ENCODE measurements around the gene PLXNB1. TPM values are rescaled to one million over a fixed set of nuclear protein-coding genes. Genes with fewer than 3 reads are reported as not detected.
A peak's percentile ranks its signal among the peaks of the same experiment; 100 is the strongest.

The PLXNB1 gene
- total RNA-seq, 1 experiment from 2014 or later = 101 TPM

GRCh38 chr3:48429317-48429959 lies 448 bp downstream of the PLXNB1 start:
- H3K4me3 Mint-ChIP-seq (ENCODE audit: unreplicated experiment) = peak overlapping the region; percentile 99
- TF ChIP-seq CTCF (IDR thresholded peaks at IDR 0.05; ENCODE audit: unreplicated experiment) = no peak
- DNase-seq (ENCODE audit: unreplicated experiment) = peak; percentile 69
- ChIA-PET CTCF (interaction anchor here (0.7 to 4.3 kb wide), 3 partner anchors 28 to 133 kb away, joined by 3 to 31 read pairs (median 3); no protein-coding TSS in a partner anchor), POLR2A (interaction anchor here (0.6 to 20.2 kb wide), 18 partner anchors 11 to 266 kb away, joined by 3 to 749 read pairs (median 3); partner anchors contain the start of genes ATRIP, CCDC51, PFKFB4 and SLC26A6)
- H3K36me3 Mint-ChIP-seq (ENCODE audit: insufficient read depth, unreplicated experiment) = peaks cover 49% of the 10 kb centered on the region
- BruUV-seq (replicated peaks) = no TSS peak
- H3K4me1 Mint-ChIP-seq (ENCODE audit: insufficient read depth, unreplicated experiment) = peaks cover 71% of the 10 kb centered on the region
- H3K27me3 Mint-ChIP-seq (ENCODE audit: insufficient read depth, unreplicated experiment) = no peaks in the 10 kb centered on the region
- H3K9me3 Mint-ChIP-seq (ENCODE audit: unreplicated experiment) = no peaks in the 10 kb centered on the region
- H3K27ac Mint-ChIP-seq (ENCODE audit: low read depth, unreplicated experiment) = peak overlapping the region; percentile 98
- intact Hi-C loops (cut with micrococcal nuclease) = no loop called here

GRCh38 chr3:48428572-48429316 lies 1.1 kb downstream of the PLXNB1 start:
- Mint-ChIP-seq H3K4me3 (ENCODE audit: unreplicated experiment) (peak overlapping the region; percentile 99), H3K27me3 (ENCODE audit: insufficient read depth, unreplicated experiment) (no peaks in the 10 kb centered on the region), H3K9me3 (ENCODE audit: unreplicated experiment) (no peaks in the 10 kb centered on the region), H3K27ac (ENCODE audit: low read depth, unreplicated experiment) (peak overlapping the region; percentile 5), H3K4me1 (ENCODE audit: insufficient read depth, unreplicated experiment) (peaks cover 65% of the 10 kb centered on the region), H3K36me3 (ENCODE audit: insufficient read depth, unreplicated experiment) (peaks cover 45% of the 10 kb centered on the region)
- TF ChIP-seq CTCF (IDR thresholded peaks at IDR 0.05; ENCODE audit: unreplicated experiment) = no peak
- CTCF ChIA-PET = interaction anchor here (0.7 to 4.3 kb wide), 3 partner anchors 27 to 132 kb away, joined by 3 to 31 read pairs (median 3); no protein-coding TSS in a partner anchor
- intact Hi-C loops (cut with micrococcal nuclease) = no loop called here
- no peak for DNase-seq (ENCODE audit: unreplicated experiment)
- POLR2A ChIA-PET = interaction anchor here (0.6 to 20.2 kb wide), 12 partner anchors 11 to 240 kb away, joined by 3 to 749 read pairs (median 4); partner anchors contain the start of genes ATRIP, CCDC51, CDC25A and PFKFB4
- BruUV-seq (replicated peaks) = no TSS peak

GRCh38 chr3:48428088-48428571 lies 1.8 kb downstream of the PLXNB1 start:
- ChIA-PET POLR2A (interaction anchor here (0.6 to 20.2 kb wide), 12 partner anchors 8 to 339 kb away, joined by 3 to 749 read pairs (median 4); partner anchors contain the start of genes ATRIP, CCDC51, CDC25A and PFKFB4), CTCF (interaction anchor here (1.4 to 7.6 kb wide), 3 partner anchors 7 to 27 kb away, joined by 4 to 81 read pairs (median 31); no protein-coding TSS in a partner anchor)
- BruUV-seq (replicated peaks) = no TSS peak
- Mint-ChIP-seq H3K4me1 (ENCODE audit: insufficient read depth, unreplicated experiment) (peaks cover 66% of the 10 kb centered on the region), H3K27ac (ENCODE audit: low read depth, unreplicated experiment) (peak overlapping the region; percentile 5), H3K4me3 (ENCODE audit: unreplicated experiment) (peak overlapping the region; percentile 99), H3K36me3 (ENCODE audit: insufficient read depth, unreplicated experiment) (peaks cover 47% of the 10 kb centered on the region), H3K27me3 (ENCODE audit: insufficient read depth, unreplicated experiment) (no peaks in the 10 kb centered on the region), H3K9me3 (ENCODE audit: unreplicated experiment) (no peaks in the 10 kb centered on the region)
- no peak for DNase-seq (ENCODE audit: unreplicated experiment)
- intact Hi-C loops (cut with micrococcal nuclease) = no loop called here
- no peak for TF ChIP-seq CTCF (IDR thresholded peaks at IDR 0.05; ENCODE audit: unreplicated experiment)

- peaks cover 66% of the 10 kb centered on the region for H3K4me1 Mint-ChIP-seq (ENCODE audit: insufficient read depth, unreplicated experiment)
- H3K9me3 Mint-ChIP-seq (ENCODE audit: unreplicated experiment) = no peaks in the 10 kb centered on the region
- POLR2A ChIA-PET = interaction anchor here (0.6 to 20.2 kb wide), 7 partner anchors 8 to 338 kb away, joined by 3 to 749 read pairs (median 7); partner anchors contain the start of genes ATRIP, CCDC51 and TMA7
Observed at GRCh38 chr3:48427630-48427962, 2.3 kb downstream of the PLXNB1 start.

More at GRCh38 chr3:48427630-48427962, 2.3 kb downstream of the PLXNB1 start:
- no peaks in the 10 kb centered on the region for H3K27me3 Mint-ChIP-seq (ENCODE audit: insufficient read depth, unreplicated experiment)
- H3K27ac Mint-ChIP-seq (ENCODE audit: low read depth, unreplicated experiment) = peak overlapping the region; percentile 5
- intact Hi-C loops (cut with micrococcal nuclease) = no loop called here
- no peak for DNase-seq (ENCODE audit: unreplicated experiment)
- TF ChIP-seq CTCF (IDR thresholded peaks at IDR 0.05; ENCODE audit: unreplicated experiment) = no peak
- peaks cover 47% of the 10 kb centered on the region for H3K36me3 Mint-ChIP-seq (ENCODE audit: insufficient read depth, unreplicated experiment)
- peak overlapping the region; percentile 99 for H3K4me3 Mint-ChIP-seq (ENCODE audit: unreplicated experiment)
- no TSS peak for BruUV-seq (replicated peaks)
- CTCF ChIA-PET = interaction anchor here (1.4 to 7.6 kb wide), 3 partner anchors 8 to 26 kb away, joined by 4 to 81 read pairs (median 31); no protein-coding TSS in a partner anchor

Measured in MCF 10A (cell line).